Neural progenitor cell (in vitro differentiated cells): ENCODE results near the gene PAEP. TPM values are rescaled to one million over a fixed set of nuclear protein-coding genes. Genes with fewer than 3 reads are reported as not detected.

Experiments used
- DNase-seq: peaks from one replicate; pipeline ENCODE4 v3.0.0-alpha.2; 2016; ENCODE audit warnings: low spot score
- H2AFZ ChIP-seq: fragments of 200-600 bp; sonication (generic); replicated peaks from 2 replicates; pipeline ENCODE4 v1.6.1; 2016; ENCODE audit warnings: antibody characterized with exemption
- H3F3A ChIP-seq: fragments of 200-600 bp; sonication (generic); 2 replicates; pipeline ENCODE4 v1.6.1; 2016; ENCODE audit warnings: antibody characterized with exemption, low read depth
- H3K27ac ChIP-seq: fragments of 200-600 bp; sonication (generic); 2 replicates; pipeline ENCODE4 v1.5.1; 2016; ENCODE audit warnings: mild to moderate bottlenecking
- H3K27me3 ChIP-seq: fragments of 200-600 bp; sonication (generic); 2 replicates; pipeline ENCODE4 v1.6.1; 2016; ENCODE audit warnings: mild to moderate bottlenecking, moderate library complexity
- H3K36me3 ChIP-seq: fragments of 200-600 bp; sonication (generic); 2 replicates; pipeline ENCODE4 v1.5.1; 2016
- H3K4me1 ChIP-seq: fragments of 200-600 bp; sonication (generic); 2 replicates; pipeline ENCODE4 v1.6.1; 2016; ENCODE audit warnings: mixed run types
- H3K4me2 ChIP-seq: fragments of 200-600 bp; sonication (generic); 2 replicates; pipeline ENCODE4 v1.6.1; 2016
- H3K4me3 ChIP-seq: fragments of 200-600 bp; sonication (generic); 2 replicates; pipeline ENCODE4 v1.5.1; 2016
- H3K79me2 ChIP-seq: fragments of 200-600 bp; sonication (generic); 2 replicates; pipeline ENCODE4 v1.6.1; 2016; ENCODE audit warnings: low read depth
- H3K9ac ChIP-seq: fragments of 200-600 bp; sonication (generic); 2 replicates; pipeline ENCODE4 v1.6.1; 2016
- H3K9me3 ChIP-seq: fragments of 200-600 bp; sonication (generic); 2 replicates; pipeline ENCODE4 v1.5.1; 2016; ENCODE audit warnings: low read depth
- H4K20me1 ChIP-seq: fragments of 200-600 bp; sonication (generic); 2 replicates; pipeline ENCODE4 v1.6.1; 2016; ENCODE audit warnings: low read depth
- H3K27ac Mint-ChIP-seq: 3 replicates; pipeline ENCODE4 v1.8.0; 2021; ENCODE audit warnings: mixed read lengths
- H3K27me3 Mint-ChIP-seq: 2 replicates; pipeline ENCODE4 v1.8.0; 2022; ENCODE audit warnings: low read depth, mild to moderate bottlenecking, inconsistent platforms, moderate library complexity, mixed read lengths; ENCODE audit not compliant: insufficient read depth
- H3K36me3 Mint-ChIP-seq: 3 replicates; pipeline ENCODE4 v1.8.0; 2021; ENCODE audit warnings: mixed read lengths
- H3K4me1 Mint-ChIP-seq: 3 replicates; pipeline ENCODE4 v1.8.0; 2021; ENCODE audit warnings: mixed read lengths
- H3K4me3 Mint-ChIP-seq: 3 replicates; pipeline ENCODE4 v1.8.0; 2021; ENCODE audit warnings: mild to moderate bottlenecking, moderate library complexity, mixed read lengths
- H3K9me3 Mint-ChIP-seq: 3 replicates; pipeline ENCODE4 v1.8.0; 2020; ENCODE audit warnings: mixed read lengths
- CTCF ChIP-seq: fragments of 200-600 bp; sonication (generic); IDR thresholded peaks from 2 replicates; pipeline ENCODE4 v1.5.1; 2017; ENCODE audit warnings: antibody characterized with exemption, mild to moderate bottlenecking
- EZH2 ChIP-seq: fragments of 200-600 bp; sonication (generic); IDR thresholded peaks from 2 replicates; pipeline ENCODE4 v1.6.1; 2017; ENCODE audit warnings: antibody characterized with exemption, mild to moderate bottlenecking, moderate library complexity
- EZH2phosphoT487 ChIP-seq: fragments of 200-600 bp; sonication (generic); IDR thresholded peaks from 2 replicates; pipeline ENCODE4 v1.6.1; 2017; ENCODE audit warnings: antibody characterized with exemption
- total RNA-seq: library from RNA; depleted of rRNA; stranded (reverse); fragments of >200 nt; gene quantifications from 2 replicates; pipeline ENCODE4 v1.2.3, GENCODE V29; 2015; ENCODE audit warnings: low replicate concordance

The PAEP gene
- total RNA-seq, 1 donor from 2014 or later, result not detected

- H3K36me3 ChIP-seq, result no peaks in the 10 kb centered on the region
- H3K4me1 Mint-ChIP-seq, result no peaks in the 10 kb centered on the region
- H3K36me3 Mint-ChIP-seq, result no peaks in the 10 kb centered on the region
- H2AFZ ChIP-seq, result no peak overlapping the region
- H3K4me1 ChIP-seq, result no peaks in the 10 kb centered on the region
- H4K20me1 ChIP-seq, result no peaks in the 10 kb centered on the region
- no peaks in the 10 kb centered on the region for H3K27me3 Mint-ChIP-seq
- no peak overlapping the region for H3K27ac Mint-ChIP-seq
- H3K27ac ChIP-seq, result no peak overlapping the region
- no peaks in the 10 kb centered on the region for H3F3A ChIP-seq
- H3K79me2 ChIP-seq, result no peaks in the 10 kb centered on the region
- H3K9ac ChIP-seq, result no peak overlapping the region
- H3K4me2 ChIP-seq, result no peak overlapping the region
- H3K9me3 ChIP-seq, result no peaks in the 10 kb centered on the region
- no peak for DNase-seq
- no peak overlapping the region for H3K4me3 Mint-ChIP-seq
- H3K9me3 Mint-ChIP-seq, result no peaks in the 10 kb centered on the region
- no peaks in the 10 kb centered on the region for H3K27me3 ChIP-seq
- TF ChIP-seq EZH2 (no peak), EZH2phosphoT487 (no peak), CTCF (no peak)
- H3K4me3 ChIP-seq, result no peak overlapping the region
Measured at GRCh38 chr9:135575995-135576631, 14.6 kb downstream of the PAEP start.

GRCh38 chr9:135577256-135577655 is 15.7 kb downstream of the PAEP start:
- H2AFZ ChIP-seq, result no peak overlapping the region
- Mint-ChIP-seq H3K4me1 (no peaks in the 10 kb centered on the region), H3K27ac (no peak overlapping the region), H3K9me3 (no peaks in the 10 kb centered on the region), H3K4me3 (no peak overlapping the region), H3K27me3 (peaks cover 3% of the 10 kb centered on the region), H3K36me3 (no peaks in the 10 kb centered on the region)
- no peaks in the 10 kb centered on the region for H4K20me1 ChIP-seq
- DNase-seq, result no peak
- H3K36me3 ChIP-seq, result no peaks in the 10 kb centered on the region
- no peaks in the 10 kb centered on the region for H3K4me1 ChIP-seq
- H3K4me3 ChIP-seq, result no peak overlapping the region
- no peak overlapping the region for H3K9ac ChIP-seq
- no peak overlapping the region for H3K4me2 ChIP-seq
- TF ChIP-seq EZH2phosphoT487, result no peak
- TF ChIP-seq CTCF, result no peak
- no peak for TF ChIP-seq EZH2
- no peaks in the 10 kb centered on the region for H3F3A ChIP-seq
- H3K27ac ChIP-seq, result no peak overlapping the region
- H3K9me3 ChIP-seq, result no peaks in the 10 kb centered on the region
- no peaks in the 10 kb centered on the region for H3K79me2 ChIP-seq
- no peaks in the 10 kb centered on the region for H3K27me3 ChIP-seq

GRCh38 chr9:135579356-135579755 is 17.8 kb downstream of the PAEP start:
- Histone ChIP-seq H3F3A (no peaks in the 10 kb centered on the region), H2AFZ (no peak overlapping the region), H3K27me3 (no peaks in the 10 kb centered on the region), H3K4me2 (no peak overlapping the region), H3K79me2 (no peaks in the 10 kb centered on the region), H3K9me3 (no peaks in the 10 kb centered on the region), H3K36me3 (no peaks in the 10 kb centered on the region), H3K4me1 (no peaks in the 10 kb centered on the region), H3K27ac (no peak overlapping the region), H3K4me3 (no peak overlapping the region), H4K20me1 (no peaks in the 10 kb centered on the region), H3K9ac (no peak overlapping the region)
- H3K9me3 Mint-ChIP-seq, result no peaks in the 10 kb centered on the region
- H3K27me3 Mint-ChIP-seq, result peaks cover 3% of the 10 kb centered on the region
- peaks cover 2% of the 10 kb centered on the region for H3K4me1 Mint-ChIP-seq
- no peak overlapping the region for H3K27ac Mint-ChIP-seq
- DNase-seq, result no peak
- H3K4me3 Mint-ChIP-seq, result no peak overlapping the region
- TF ChIP-seq CTCF (no peak), EZH2phosphoT487 (no peak), EZH2 (no peak)
- no peaks in the 10 kb centered on the region for H3K36me3 Mint-ChIP-seq
